Gastrocnemius medialis (tissue), 4 donors: ENCODE data around the gene PDE4B. TPM values are rescaled to one million over a fixed set of nuclear protein-coding genes. Genes with fewer than 3 reads are reported as not detected.

Experiments used
- ATAC-seq, 2 donors: fragments of 150-250 bp; one replicate each; pipeline ENCODE4 v1.9.1; 2016
- DNase-seq, 2 donors: peaks; one replicate each; pipeline ENCODE4 v3.0.0-alpha.2; 2019
- H3K27ac ChIP-seq, 4 donors: fragments of 200-600 bp; sonication (generic); 1 replicate in 1 of 4; 2 replicates in 3 of 4; pipeline ENCODE4 v1.5.1; 2016 to 2018; ENCODE audit warnings: mild to moderate bottlenecking in 2 of 4, moderate library complexity in 1 of 4
- H3K27me3 ChIP-seq, 3 donors: fragments of 200-600 bp; sonication (generic) in 2 of 3; 1 replicate in 1 of 3; 2 replicates in 2 of 3; pipeline versions ENCODE4 v1.5.1 to v1.6.0; 2016 to 2019; ENCODE audit warnings: mild to moderate bottlenecking in 1 of 3, moderate library complexity in 1 of 3
- H3K36me3 ChIP-seq, 2 donors: fragments of 200-600 bp; sonication (generic) in 1 of 2; one replicate each; pipeline ENCODE4 v1.5.1; 2017 to 2018
- H3K4me1 ChIP-seq, 2 donors: fragments of 200-600 bp; sonication (generic) in 1 of 2; one replicate each; pipeline ENCODE4 v1.5.1; 2016 to 2017; ENCODE audit warnings: mild to moderate bottlenecking in 2 of 2
- H3K4me3 ChIP-seq, 4 donors: fragments of 200-600 bp; sonication (generic) in 3 of 4; 1 replicate in 1 of 4; 2 replicates in 3 of 4; pipeline ENCODE4 v1.5.1; 2016 to 2019; ENCODE audit warnings: mild to moderate bottlenecking in 2 of 4
- H3K9me3 ChIP-seq, 3 donors: fragments of 200-600 bp; sonication (generic) in 2 of 3; 1 replicate in 1 of 3; 2 replicates in 2 of 3; pipeline ENCODE4 v1.5.1; 2016 to 2019
- CTCF ChIP-seq, 5 experiments: fragments of 450-650 bp in 3 of 5; fragments of 200-600 bp in 2 of 5; sonication (generic) in 2 of 5; IDR thresholded peaks in 4 of 5; conservative IDR thresholded peaks in 1 of 5; 1 replicate in 4 of 5; 2 replicates in 1 of 5; pipeline ENCODE4 v1.5.1; 2016 to 2019; ENCODE audit warnings: antibody characterized with exemption in 5 of 5, mild to moderate bottlenecking in 3 of 5, moderate library complexity in 3 of 5
- POLR2A ChIP-seq, 2 donors: fragments of 450-650 bp; IDR thresholded peaks; one replicate each; pipeline ENCODE4 v1.6.1; 2017; ENCODE audit warnings: antibody characterized with exemption in 2 of 2, mild to moderate bottlenecking in 2 of 2, moderate library complexity in 2 of 2
- in situ Hi-C, 4 donors: fragments of 200-750 bp; cut with MboI; loops; one replicate each; pipeline versions ENCODE4 v1.15.0 to v1.8.0; 2017; ENCODE audit warnings: low sequenced_read_pairs in 4 of 4
- intact Hi-C: fragments of 100-400 bp; cut with DNase I; formaldehyde crosslinking; loops from one replicate; pipeline ENCODE4 v1.15.1; 2023; ENCODE audit warnings: low total_unique reads
- total RNA-seq, 4 donors: library from RNA; depleted of rRNA; stranded (reverse); fragments of >200 nt; gene quantifications; one replicate each; pipeline versions ENCODE4 v1.1.0 to v1.2.3, GENCODE V29; 2016

Gene PDE4B
- total RNA-seq, 4 donors from 2014 or later, result 4.5 to 8.5 (median 7.9) TPM

- Histone ChIP-seq H3K9me3 (no peaks in the 10 kb centered on the region), H3K4me1 (no peaks in the 10 kb centered on the region), H3K27ac (no peak overlapping the region), H3K27me3 (no peaks in the 10 kb centered on the region), H3K36me3 (no peaks in the 10 kb centered on the region), H3K4me3 (no peak overlapping the region)
- intact Hi-C loops, result no loop called here
- ATAC-seq (no peak), DNase-seq (no peak)
- in situ Hi-C loops, result no loop called here
- no peak for TF ChIP-seq POLR2A (IDR thresholded peaks at IDR 0.05)
- TF ChIP-seq CTCF (IDR thresholded peaks at IDR 0.05 in 4 of 5, conservative IDR thresholded peaks at IDR 0.05 in 1 of 5), result no peak
Observed at GRCh38 chr1:66044912-66045311, 252.2 kb downstream of the PDE4B start.

- intact Hi-C loops, result no loop called here
- in situ Hi-C loops, result no loop called here
Observed at GRCh38 chr1:66046415-66046814, 253.7 kb downstream of the PDE4B start.

GRCh38 chr1:66048011-66048410 is 255.3 kb downstream of the PDE4B start:
- Histone ChIP-seq H3K9me3 (no peaks in the 10 kb centered on the region), H3K27me3 (no peaks in the 10 kb centered on the region), H3K27ac (no peak overlapping the region), H3K4me3 (no peak overlapping the region), H3K36me3 (no peaks in the 10 kb centered on the region), H3K4me1 (no peaks in the 10 kb centered on the region)
- ATAC-seq (no peak), DNase-seq (no peak)
- no peak for TF ChIP-seq POLR2A (IDR thresholded peaks at IDR 0.05)
- no peak for TF ChIP-seq CTCF (IDR thresholded peaks at IDR 0.05 in 4 of 5, conservative IDR thresholded peaks at IDR 0.05 in 1 of 5)
- intact Hi-C loops (no loop called here), in situ Hi-C loops (no loop called here)

More at GRCh38 chr1:66046415-66046814, 253.7 kb downstream of the PDE4B start:
- Histone ChIP-seq H3K27ac (no peak overlapping the region), H3K4me1 (no peaks in the 10 kb centered on the region), H3K36me3 (no peaks in the 10 kb centered on the region), H3K27me3 (no peaks in the 10 kb centered on the region), H3K9me3 (no peaks in the 10 kb centered on the region), H3K4me3 (no peak overlapping the region)
- TF ChIP-seq POLR2A (IDR thresholded peaks at IDR 0.05), result no peak
- no peak for TF ChIP-seq CTCF (IDR thresholded peaks at IDR 0.05 in 4 of 5, conservative IDR thresholded peaks at IDR 0.05 in 1 of 5)
- no peak for ATAC-seq
- no peak for DNase-seq

- ATAC-seq (no peak), DNase-seq (no peak)
- Histone ChIP-seq H3K4me1 (no peaks in the 10 kb centered on the region), H3K27me3 (no peaks in the 10 kb centered on the region), H3K9me3 (no peaks in the 10 kb centered on the region), H3K27ac (no peak overlapping the region), H3K4me3 (no peak overlapping the region), H3K36me3 (no peaks in the 10 kb centered on the region)
- TF ChIP-seq CTCF (IDR thresholded peaks at IDR 0.05 in 4 of 5, conservative IDR thresholded peaks at IDR 0.05 in 1 of 5), result no peak
- TF ChIP-seq POLR2A (IDR thresholded peaks at IDR 0.05), result no peak
- in situ Hi-C loops (no loop called here), intact Hi-C loops (no loop called here)
Observed at GRCh38 chr1:66050123-66050522, 257.4 kb downstream of the PDE4B start.

DNA sequence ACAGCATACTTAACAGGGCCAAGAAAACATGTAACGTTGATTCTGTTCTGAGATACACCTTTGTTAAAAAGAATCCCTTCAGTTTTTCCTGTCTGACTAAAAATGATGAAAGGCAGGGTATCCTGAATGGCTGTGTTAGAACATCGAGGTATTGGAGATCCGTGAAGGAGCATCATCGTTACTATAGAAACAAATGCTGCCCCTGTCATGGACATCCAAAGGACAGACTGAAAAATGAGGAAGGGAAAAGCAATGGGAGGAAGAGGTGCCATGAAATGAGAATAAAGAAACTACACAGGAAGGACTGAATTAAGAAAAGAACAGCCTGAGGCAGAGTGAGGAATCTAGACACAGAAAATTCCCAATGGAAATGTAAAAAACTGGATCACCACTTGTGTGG is 257.9 kb downstream of the PDE4B start:
- Histone ChIP-seq H3K9me3 (no peaks in the 10 kb centered on the region), H3K27me3 (no peaks in the 10 kb centered on the region), H3K27ac (no peak overlapping the region), H3K4me1 (no peaks in the 10 kb centered on the region), H3K36me3 (no peaks in the 10 kb centered on the region), H3K4me3 (no peak overlapping the region)
- ATAC-seq (no peak), DNase-seq (no peak)
- no peak for TF ChIP-seq POLR2A (IDR thresholded peaks at IDR 0.05)
- intact Hi-C loops, result no loop called here
- in situ Hi-C loops, result no loop called here
